ENCODE measurements around the gene COX17. TPM values are rescaled to one million over a fixed set of nuclear protein-coding genes. Genes with fewer than 3 reads are reported as not detected.

Gene COX17
- total and polyA plus RNA-seq, 2 of the 13 experiments (the other 11 are each of a cell fraction or from before 2014, with no cell fraction given) = 41.4 to 51.0 TPM

- TF ChIP-seq ZNF687 (CRISPR knock-in tag; IDR thresholded peaks at IDR 0.05) (no peak), ZEB1 (IDR thresholded peaks at IDR 0.05; ENCODE audit: insufficient replicate concordance, low read depth) (peak; percentile 86), SOX6 (IDR thresholded peaks at IDR 0.05) (no peak), SOX6 (CRISPR knock-in tag; IDR thresholded peaks at IDR 0.05) (peak; percentile 71), IKZF1 (IDR thresholded peaks at IDR 0.05) (no peak), GATAD2A (CRISPR knock-in tag; IDR thresholded peaks at IDR 0.05) (peak; percentile 84), CSRNP2 (CRISPR knock-in tag; conservative IDR thresholded peaks at IDR 0.05; ENCODE audit: low read depth) (no peak), FOXP4 (CRISPR knock-in tag; IDR thresholded peaks at IDR 0.05) (peak; percentile 66), MAFK (conservative IDR thresholded peaks at IDR 0.05 in 1 of 2, IDR thresholded peaks at IDR 0.05 in 1 of 2; ENCODE audit: low read length in 2 of 2) (no peak), ZNF574 (CRISPR knock-in tag; IDR thresholded peaks at IDR 0.05) (peak; percentile 32; the same call in 1 of the 2 replicates), ZNF142 (CRISPR knock-in tag; IDR thresholded peaks at IDR 0.05) (no peak), SP2 (CRISPR knock-in tag; IDR thresholded peaks at IDR 0.05) (no peak)
These were observed 39.8 kb upstream of the COX17 start (continued) for GRCh38 chr3:119716998-119717397.
